HepG2 (cell line): ENCODE results near the gene ZFAND6. TPM values are rescaled to one million over a fixed set of nuclear protein-coding genes. Genes with fewer than 3 reads are reported as not detected.
A peak's percentile ranks its signal among the peaks of the same experiment; 100 is the strongest.

Experiments
- ATAC-seq: fragments of 200-7000 bp; cut with Tn5 transposase; 3 replicates; pipeline ENCODE4 v1.9.1; 2020; ENCODE audit warnings: mild to moderate bottlenecking, moderate library complexity
- BruUV-seq: library from RNA; stranded (reverse); fragments of 400-500 nt; replicated peaks from 2 replicates; lab custom pipeline; 2021; lab: Mats Ljungman, UMichigan
- CTCF ChIA-PET: fragments of 300-600 bp; formaldehyde crosslinking; extraction: SDS; loops from one replicate; lab custom pipeline; 2021; ENCODE audit warnings: low total read pairs, inconsistent platforms, low intra/inter-chr PET ratio; lab: Yijun Ruan, JAX
- POLR2A ChIA-PET: fragments of 350-600 bp; sonication (Branson Sonifier 250); formaldehyde crosslinking; loops from one replicate; lab custom pipeline; 2020; ENCODE audit warnings: antibody characterized with exemption, inconsistent platforms; lab: Yijun Ruan, JAX
- DNase-seq: peaks from one replicate; pipeline ENCODE4 v3.0.0-alpha.2; 2015; ENCODE audit warnings: low spot score
- FAIRE-seq: peaks from 3 replicates; lab custom pipeline; 2011; peaks lifted over from hg19 to GRCh38; lab: Jason Lieb, UNC
- H2AFZ ChIP-seq: one replicate; pipeline ENCODE4 v1.6.1; 2011; ENCODE audit warnings: low read length, inconsistent platforms
- H3K27ac ChIP-seq: fragments of 300-600 bp; 3 replicates; pipeline ENCODE4 v1.8.0; 2011; ENCODE audit warnings: mixed run types, mild to moderate bottlenecking, mixed read lengths, low read length, inconsistent platforms; ENCODE audit not compliant: insufficient read depth; ENCODE audit errors: extremely low read length
- H3K27me3 ChIP-seq, 2 experiments: fragments of 200-600 bp in 1 of 2; 2 replicates in 1 of 2; 3 replicates in 1 of 2; pipeline versions ENCODE4 v1.6.0 to v1.8.0; 2011; ENCODE audit warnings: low read length in 2 of 2, mild to moderate bottlenecking in 2 of 2, moderate library complexity in 2 of 2, inconsistent platforms in 1 of 2; ENCODE audit not compliant: insufficient read depth in 2 of 2, control insufficient read depth in 1 of 2
- H3K36me3 ChIP-seq, 2 experiments: fragments of 200-600 bp in 1 of 2; replicated peaks in 1 of 2; 2 replicates in 1 of 2; 3 replicates in 1 of 2; pipeline versions ENCODE4 v1.5.1 to v1.8.0; 2011; ENCODE audit warnings: low read length in 2 of 2, inconsistent platforms in 1 of 2; ENCODE audit not compliant: insufficient read depth in 2 of 2, control insufficient read depth in 1 of 2
- H3K4me1 ChIP-seq: 2 replicates; pipeline ENCODE4 v1.5.1; 2012; ENCODE audit warnings: low read length, inconsistent platforms; ENCODE audit not compliant: insufficient read depth
- H3K4me2 ChIP-seq: 2 replicates; pipeline ENCODE4 v1.6.0; 2011; ENCODE audit warnings: low read depth, low read length, inconsistent platforms
- H3K4me3 ChIP-seq, 3 experiments: fragments of 200-600 bp in 1 of 3; sonication (generic), shearing (Covaris generic) in 1 of 3; replicated peaks in 1 of 3; 2 replicates each; pipeline ENCODE4 v1.5.1; 2011 to 2016; ENCODE audit warnings: low read length in 3 of 3, inconsistent platforms in 2 of 3, low read depth in 2 of 3, mild to moderate bottlenecking in 2 of 3, control low read depth in 1 of 3, mixed read lengths in 1 of 3; ENCODE audit not compliant: insufficient read depth in 1 of 3
- H3K79me2 ChIP-seq: one replicate; pipeline ENCODE4 v1.6.1; 2011; ENCODE audit warnings: low read length, inconsistent platforms; ENCODE audit not compliant: insufficient read depth
- H3K9ac ChIP-seq: 2 replicates; pipeline ENCODE4 v1.6.0; 2011; ENCODE audit warnings: mild to moderate bottlenecking, low read depth, low read length, inconsistent platforms; ENCODE audit not compliant: insufficient read depth
- H3K9me3 ChIP-seq: 2 replicates; pipeline ENCODE4 v1.5.1; 2012; ENCODE audit warnings: mild to moderate bottlenecking, low read length
- H4K20me1 ChIP-seq: 2 replicates; pipeline ENCODE4 v1.6.0; 2011; ENCODE audit warnings: inconsistent platforms, mild to moderate bottlenecking, low read length, moderate library complexity; ENCODE audit not compliant: insufficient read depth
- ARNTL ChIP-seq: sonication (generic); formaldehyde crosslinking; IDR thresholded peaks from 2 replicates; pipeline ENCODE4 v1.4.0; 2020; ENCODE audit warnings: mild to moderate bottlenecking, missing genetic modification reagents
- DMTF1 ChIP-seq: sonication (generic); formaldehyde crosslinking; IDR thresholded peaks from 2 replicates; pipeline ENCODE4 v1.4.0; 2020; ENCODE audit warnings: mild to moderate bottlenecking, missing genetic modification reagents
- DRAP1 ChIP-seq: IDR thresholded peaks from 2 replicates; pipeline ENCODE4 v1.6.1; 2016; ENCODE audit warnings: missing genetic modification reagents, missing compliant biosample characterization
- ETV5 ChIP-seq: IDR thresholded peaks from 2 replicates; pipeline ENCODE4 v1.6.1; 2018; ENCODE audit warnings: missing biosample characterization, missing genetic modification reagents, inconsistent platforms, borderline replicate concordance
- NCOA2 ChIP-seq: sonication (generic); formaldehyde crosslinking; IDR thresholded peaks from 2 replicates; pipeline ENCODE4 v1.8.0; 2022; ENCODE audit warnings: inconsistent platforms
- POGZ ChIP-seq: sonication (generic); formaldehyde crosslinking; IDR thresholded peaks from 2 replicates; pipeline ENCODE4 v1.4.0; 2020; ENCODE audit warnings: mild to moderate bottlenecking, missing genetic modification reagents
- PRDM10 ChIP-seq: sonication (generic); formaldehyde crosslinking; IDR thresholded peaks from 2 replicates; pipeline ENCODE4 v1.4.0; 2020; ENCODE audit warnings: low read depth, missing genetic modification reagents
- SAP130 ChIP-seq: IDR thresholded peaks from 2 replicates; pipeline ENCODE4 v1.6.1; 2016; ENCODE audit warnings: low read depth
- ZNF501 ChIP-seq: sonication (generic); formaldehyde crosslinking; IDR thresholded peaks from 2 replicates; pipeline ENCODE4 v1.5.1; 2020; ENCODE audit warnings: mild to moderate bottlenecking, moderate library complexity, missing genetic modification reagents
- ZNF644 ChIP-seq: IDR thresholded peaks from 2 replicates; pipeline ENCODE4 v1.6.1; 2016; ENCODE audit warnings: low read depth
- ZNF687 ChIP-seq: sonication (generic); formaldehyde crosslinking; IDR thresholded peaks from 2 replicates; pipeline ENCODE4 v1.5.1; 2020; ENCODE audit warnings: mild to moderate bottlenecking, missing genetic modification reagents, moderate library complexity
- ZNF775 ChIP-seq: sonication (generic); formaldehyde crosslinking; IDR thresholded peaks from 2 replicates; pipeline ENCODE4 v1.4.0; 2020; ENCODE audit warnings: missing genetic modification reagents, mild to moderate bottlenecking, moderate library complexity, borderline replicate concordance
- WGBS: methylation state at CpG from one replicate; pipeline ENCODE4 v1.1.6; 2017; ENCODE audit warnings: low lambda C conversion rate; 5-methylcytosine and 5-hydroxymethylcytosine counted together
- in situ Hi-C: cut with HindIII; loops from 2 replicates; pipeline ENCODE4 v1.10.0; 2017; ENCODE audit warnings: low pct_unique_long_range_greater_than_20kb; ENCODE audit not compliant: extremely low pct_ligation_motif_present
- intact Hi-C: fragments of 100-400 bp; cut with micrococcal nuclease; formaldehyde crosslinking; loops from one replicate; pipeline ENCODE4 v1.10.0; 2022; ENCODE audit not compliant: unreplicated experiment
- polyA plus RNA-seq, 8 experiments: library from polyadenylated mRNA; depleted of rRNA in 3 of 8; stranded (reverse) in 7 of 8; unstranded in 1 of 8; fragments of >200 nt; fragmentation: Illumina TruSeq in 4 of 8; extraction: Trizol in 4 of 8; gene quantifications; 2 replicates each; pipeline versions ENCODE4 v1.2.1 to v1.2.3, GENCODE V29; 2011 to 2016; ENCODE audit warnings: low read depth in 4 of 8, missing spikeins in 1 of 8, mixed read lengths in 1 of 8; ENCODE audit not compliant: insufficient read depth in 1 of 8
- total RNA-seq, 5 experiments: library from RNA; depleted of rRNA; stranded (reverse); fragments of >200 nt; fragmentation: Illumina TruSeq; extraction: Trizol; gene quantifications; 2 replicates each; pipeline ENCODE4 v1.2.3, GENCODE V29; 2016; ENCODE audit warnings: low read depth in 1 of 5

ZFAND6 gene
- total and polyA plus RNA-seq, 2 of the 13 experiments (the other 11 are each of a cell fraction or from before 2014, with no cell fraction given) = 84.2 to 115 TPM

DNA sequence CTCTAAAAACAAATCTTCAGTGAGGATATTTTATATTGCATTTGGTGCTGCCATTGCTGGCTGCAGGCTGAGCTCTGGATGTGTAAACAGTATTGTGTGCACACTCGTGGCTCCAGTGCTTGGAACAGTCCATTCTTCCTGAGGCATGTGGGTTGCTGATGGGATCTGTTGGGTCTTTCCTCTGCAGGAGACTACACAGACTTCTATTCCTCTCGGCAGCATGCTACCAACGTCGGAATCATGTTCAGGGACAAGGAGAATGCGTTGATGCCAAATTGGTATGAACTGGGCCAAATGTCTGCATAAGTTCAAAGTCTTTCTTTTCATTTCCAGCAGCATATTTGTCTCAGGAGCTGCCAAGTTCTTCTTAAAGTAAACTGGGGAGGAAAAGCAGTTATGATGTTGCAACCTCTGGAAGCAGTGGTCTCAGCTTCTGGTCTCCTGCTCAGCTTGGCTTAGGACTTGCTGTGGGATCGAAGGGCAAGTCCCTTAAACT is 102.6 kb downstream of the ZFAND6 start (continued):
- no peak for TF ChIP-seq DMTF1 (CRISPR knock-in tag)
- peak; percentile 72 for TF ChIP-seq ZNF644 (CRISPR knock-in tag)
- peak; percentile 35; the same call in 1 of the 2 replicates for TF ChIP-seq SAP130 (CRISPR knock-in tag)
- no peak for TF ChIP-seq DRAP1 (CRISPR knock-in tag)
- peak; percentile 97 for TF ChIP-seq PRDM10 (CRISPR knock-in tag)

DNA sequence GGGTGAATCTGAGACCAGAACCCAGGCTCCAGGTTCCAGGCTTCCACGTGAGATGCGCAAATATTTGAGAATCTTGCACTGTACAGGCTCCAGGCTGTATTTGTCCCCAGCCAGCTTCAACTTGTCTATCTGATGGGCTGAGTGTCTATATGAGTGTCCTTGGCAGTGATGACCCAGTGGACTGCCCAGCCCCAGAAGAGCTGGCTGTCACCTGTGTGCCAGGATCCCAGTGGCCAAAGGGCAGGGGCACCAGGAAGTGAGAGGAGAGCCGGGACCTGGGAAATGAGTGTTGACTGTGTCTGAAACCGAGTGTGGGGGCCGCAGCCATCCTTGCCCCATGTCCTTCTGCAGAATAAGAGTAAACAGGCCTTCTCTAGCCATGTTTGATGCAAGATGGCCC is 103.7 kb downstream of the ZFAND6 start:
- DNase-seq (no peak), FAIRE-seq (no peak), ATAC-seq (peak; percentile 47)
- Histone ChIP-seq H3K4me2 (no peak overlapping the region), H3K27me3 (no peaks in the 10 kb centered on the region), H3K9ac (no peak overlapping the region), H3K36me3 (peaks cover 13 to 29% of the 10 kb centered on the region in 2 experiments), H3K4me3 (no peak overlapping the region), H3K27ac (peak overlapping the region; percentile 77), H2AFZ (no peak overlapping the region), H3K9me3 (no peaks in the 10 kb centered on the region), H3K4me1 (peaks cover 55% of the 10 kb centered on the region), H4K20me1 (no peaks in the 10 kb centered on the region), H3K79me2 (no peaks in the 10 kb centered on the region)
- BruUV-seq = TSS peak; percentile 22
- CTCF ChIA-PET = no interaction called here
- in situ Hi-C loops (loop anchor here (25.0 kb wide), 1 partner anchor 276 kb away; the partner anchor contains the start of gene MTHFS), intact Hi-C loops (no loop called here)
- POLR2A ChIA-PET = interaction anchor here (1.7 to 3.5 kb wide), 3 partner anchors 9 to 104 kb away, joined by 5 to 28 read pairs (median 24); partner anchors contain the start of gene FAH
- WGBS = 58% methylated on average over 5 of the region's 5 CpGs
- TF ChIP-seq NCOA2 (0 out of 2 replicates have a peak, but pooled peaks have one; percentile 38), POGZ (CRISPR knock-in tag) (0 out of 2 replicates have a peak, but pooled peaks have one; percentile 17), ZNF775 (CRISPR knock-in tag) (no peak), ARNTL (CRISPR knock-in tag) (0 out of 2 replicates have a peak, but pooled peaks have one; percentile 25), ZNF687 (CRISPR knock-in tag) (peak; percentile 63), ETV5 (CRISPR knock-in tag) (no peak), ZNF501 (CRISPR knock-in tag) (0 out of 2 replicates have a peak, but pooled peaks have one; percentile 9)
